Activated CD4-positive, alpha-beta T cell treated with anti-CD3 and anti-CD28 coated beads, Interleukin-2, amount 50 U/mL, for 48 hours (primary cell): Measurements from ENCODE around the gene PGBD2.
"Not testable (repeated sequence)": the region's sequence is repeated elsewhere in the genome, so short reads cannot be mapped to it uniquely, and the experiment has no call there.

Experiments
- DNase-seq, 2 experiments: peaks; one replicate each; pipeline ENCODE4 v3.0.0-alpha.2; 2020

The PGBD2 gene

GRCh38 chr1:248926401-248927182 is 20.6 kb downstream of the PGBD2 start:
- no peak for DNase-seq

GRCh38 chr1:248927283-248927682 is 21.2 kb downstream of the PGBD2 start:
- not testable (repeated sequence) for DNase-seq

- DNase-seq, result not testable (repeated sequence)
Measured at GRCh38 chr1:248928122-248928521, 22.1 kb downstream of the PGBD2 start.

- not testable (repeated sequence) for DNase-seq
Measured at GRCh38 chr1:248930037-248930436, 24.0 kb downstream of the PGBD2 start.

GRCh38 chr1:248938173-248938809 is 32.3 kb downstream of the PGBD2 start:
- DNase-seq, result not testable (repeated sequence)

- DNase-seq, result not testable (repeated sequence)
Measured at GRCh38 chr1:248944134-248944999, 38.3 kb downstream of the PGBD2 start.

- not testable (repeated sequence) for DNase-seq
Measured at GRCh38 chr1:248945000-248945423, 39.0 kb downstream of the PGBD2 start.

GRCh38 chr1:248945453-248945852 is 39.4 kb downstream of the PGBD2 start:
- DNase-seq, result not testable (repeated sequence)

- DNase-seq, result not testable (repeated sequence)
Measured at GRCh38 chr1:248945856-248946416, 39.9 kb downstream of the PGBD2 start.
